A549 treated with AZD9567 at 1 μM for 4 hours (cell line): ENCODE measurements around the gene HTRA3. TPM values are rescaled to one million over a fixed set of nuclear protein-coding genes. Genes with fewer than 3 reads are reported as not detected.

ENCODE experiments used
- total RNA-seq: library from RNA; stranded (reverse); fragments of 200-300 nt; extraction: Qiagen RNA extraction; gene quantifications from 5 replicates; pipeline ENCODE4 v1.2.3, GENCODE V29; 2022; ENCODE audit not compliant: insufficient read depth

Gene HTRA3
- 10.8 to 19.6 TPM (median 17.2 TPM) in 5 replicates for total RNA-seq

DNA sequence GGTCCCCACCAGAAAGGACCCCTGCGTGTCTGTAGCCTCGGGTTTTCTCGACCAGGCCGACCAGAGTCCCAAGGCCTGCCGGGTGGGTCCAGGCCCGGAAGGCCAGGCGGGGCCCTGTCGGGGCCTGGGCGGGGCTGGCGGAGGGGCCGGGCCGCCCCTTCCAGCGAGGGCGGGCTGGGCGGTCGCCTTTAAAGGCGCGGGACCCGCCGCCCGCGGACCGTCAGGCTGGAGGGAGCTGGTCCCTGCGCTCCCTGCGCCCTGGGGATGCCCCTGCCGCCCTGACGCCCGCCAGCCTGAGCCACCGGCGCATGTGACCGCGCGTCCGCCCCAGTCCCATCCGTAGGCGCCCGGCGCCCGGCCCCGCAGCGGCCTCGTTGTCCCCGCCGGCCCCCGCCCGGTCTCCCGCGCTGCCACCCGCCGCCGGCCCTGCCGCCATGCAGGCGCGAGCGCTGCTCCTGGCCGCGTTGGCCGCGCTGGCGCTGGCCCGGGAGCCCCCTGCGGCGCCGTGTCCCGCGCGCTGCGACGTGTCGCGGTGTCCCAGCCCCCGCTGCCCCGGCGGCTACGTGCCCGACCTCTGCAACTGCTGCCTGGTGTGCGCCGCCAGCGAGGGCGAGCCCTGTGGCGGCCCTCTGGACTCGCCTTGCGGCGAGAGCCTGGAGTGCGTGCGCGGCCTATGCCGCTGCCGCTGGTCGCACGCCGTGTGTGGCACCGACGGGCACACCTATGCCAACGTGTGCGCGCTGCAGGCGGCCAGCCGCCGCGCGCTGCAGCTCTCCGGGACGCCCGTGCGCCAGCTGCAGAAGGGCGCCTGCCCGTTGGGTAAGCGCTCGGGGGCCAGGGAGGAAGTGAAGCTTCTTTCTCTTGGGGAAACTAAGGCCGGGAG lies at the start of gene HTRA3:
TSS of gene HTRA3 (plus strand) at position 220 of the 883 bp plus-strand sequence. CDS start at position 435, 215 bp downstream.

Other genes with a start within 250 kb of the HTRA3 start
- gene ABLIM2, start 110.9 kb upstream of the HTRA3 start, total RNA-seq: 3.9 to 7.5 TPM (median 5.3 TPM) in 5 replicates
- gene SH3TC1, start 70.5 kb upstream of the HTRA3 start, total RNA-seq: 10.3 to 17.0 TPM (median 16.0 TPM) in 5 replicates
- 8.0 to 14.3 TPM (median 9.8 TPM) in 5 replicates for gene ACOX3, start 171.0 kb downstream of the HTRA3 start, total RNA-seq
- gene TRMT44, start 171.0 kb downstream of the HTRA3 start, total RNA-seq: 6.9 to 7.9 TPM (median 7.2 TPM) in 5 replicates